Measurements from ENCODE around the gene CAPN10. TPM values are rescaled to one million over a fixed set of nuclear protein-coding genes. Genes with fewer than 3 reads are reported as not detected.
A peak's percentile ranks its signal among the peaks of the same experiment; 100 is the strongest.
"Not testable (repeated sequence)": the region's sequence is repeated elsewhere in the genome, so short reads cannot be mapped to it uniquely, and the experiment has no call there.

The CAPN10 gene, protein sequence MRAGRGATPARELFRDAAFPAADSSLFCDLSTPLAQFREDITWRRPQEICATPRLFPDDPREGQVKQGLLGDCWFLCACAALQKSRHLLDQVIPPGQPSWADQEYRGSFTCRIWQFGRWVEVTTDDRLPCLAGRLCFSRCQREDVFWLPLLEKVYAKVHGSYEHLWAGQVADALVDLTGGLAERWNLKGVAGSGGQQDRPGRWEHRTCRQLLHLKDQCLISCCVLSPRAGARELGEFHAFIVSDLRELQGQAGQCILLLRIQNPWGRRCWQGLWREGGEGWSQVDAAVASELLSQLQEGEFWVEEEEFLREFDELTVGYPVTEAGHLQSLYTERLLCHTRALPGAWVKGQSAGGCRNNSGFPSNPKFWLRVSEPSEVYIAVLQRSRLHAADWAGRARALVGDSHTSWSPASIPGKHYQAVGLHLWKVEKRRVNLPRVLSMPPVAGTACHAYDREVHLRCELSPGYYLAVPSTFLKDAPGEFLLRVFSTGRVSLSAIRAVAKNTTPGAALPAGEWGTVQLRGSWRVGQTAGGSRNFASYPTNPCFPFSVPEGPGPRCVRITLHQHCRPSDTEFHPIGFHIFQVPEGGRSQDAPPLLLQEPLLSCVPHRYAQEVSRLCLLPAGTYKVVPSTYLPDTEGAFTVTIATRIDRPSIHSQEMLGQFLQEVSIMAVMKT
- 10 to 100 TPM; 38.2 to 43.4 (median 41.1) TPM for total RNA-seq

DNA sequence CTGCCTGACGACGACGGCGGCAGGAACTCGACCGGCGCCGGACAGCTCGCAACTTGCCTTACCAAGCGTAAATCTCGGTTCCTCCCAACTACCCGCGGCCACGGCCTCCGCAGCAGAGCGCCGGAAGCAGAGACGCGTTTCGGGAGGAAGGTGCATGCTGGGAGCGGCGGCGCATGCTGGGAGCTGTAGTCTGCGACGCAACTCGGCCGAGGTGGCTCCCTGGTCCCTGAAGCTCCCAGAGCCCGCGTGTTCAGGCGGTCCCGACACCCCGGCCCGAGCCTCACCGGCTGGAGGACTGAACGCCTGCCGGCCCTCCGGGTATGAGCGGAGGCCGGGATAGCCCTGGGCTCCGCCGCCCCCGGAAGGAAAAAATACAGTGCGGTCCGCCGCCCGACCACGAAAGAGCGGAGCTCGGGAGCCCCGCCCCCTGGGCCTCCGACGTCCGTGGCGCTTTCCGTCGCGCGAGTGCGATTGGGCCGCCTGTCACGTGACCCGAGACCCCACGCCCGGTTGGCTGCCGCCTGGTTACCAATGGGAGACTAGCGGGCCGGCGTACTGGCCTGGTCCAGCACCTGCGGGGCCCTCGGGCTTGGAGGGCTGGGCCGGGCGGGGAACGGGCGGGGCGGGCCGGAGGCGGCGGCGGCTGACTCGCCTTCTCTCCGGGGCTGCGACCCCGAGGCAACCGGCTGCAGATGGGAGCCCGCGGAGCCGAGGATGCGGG, at the start of gene CAPN10:
Gene CAPN10 (plus strand): TSS at position 537 of the 721 bp plus-strand sequence. CDS start 178 bp downstream, at position 715.
- Mint-ChIP-seq H3K9me3 (no peaks in the 10 kb centered on the region), H3K27me3 (ENCODE audit: low read depth) (no peaks in the 10 kb centered on the region), H3K4me1 (ENCODE audit: low read depth) (peaks cover 53% of the 10 kb centered on the region), H3K36me3 (ENCODE audit: insufficient read depth) (peaks cover 3% of the 10 kb centered on the region), H3K4me3 (peak within 1 kb of the TSS; percentile 96)
- DNase-seq (peak; percentile 95), ATAC-seq (peak; percentile 92 to 94)

DNA sequence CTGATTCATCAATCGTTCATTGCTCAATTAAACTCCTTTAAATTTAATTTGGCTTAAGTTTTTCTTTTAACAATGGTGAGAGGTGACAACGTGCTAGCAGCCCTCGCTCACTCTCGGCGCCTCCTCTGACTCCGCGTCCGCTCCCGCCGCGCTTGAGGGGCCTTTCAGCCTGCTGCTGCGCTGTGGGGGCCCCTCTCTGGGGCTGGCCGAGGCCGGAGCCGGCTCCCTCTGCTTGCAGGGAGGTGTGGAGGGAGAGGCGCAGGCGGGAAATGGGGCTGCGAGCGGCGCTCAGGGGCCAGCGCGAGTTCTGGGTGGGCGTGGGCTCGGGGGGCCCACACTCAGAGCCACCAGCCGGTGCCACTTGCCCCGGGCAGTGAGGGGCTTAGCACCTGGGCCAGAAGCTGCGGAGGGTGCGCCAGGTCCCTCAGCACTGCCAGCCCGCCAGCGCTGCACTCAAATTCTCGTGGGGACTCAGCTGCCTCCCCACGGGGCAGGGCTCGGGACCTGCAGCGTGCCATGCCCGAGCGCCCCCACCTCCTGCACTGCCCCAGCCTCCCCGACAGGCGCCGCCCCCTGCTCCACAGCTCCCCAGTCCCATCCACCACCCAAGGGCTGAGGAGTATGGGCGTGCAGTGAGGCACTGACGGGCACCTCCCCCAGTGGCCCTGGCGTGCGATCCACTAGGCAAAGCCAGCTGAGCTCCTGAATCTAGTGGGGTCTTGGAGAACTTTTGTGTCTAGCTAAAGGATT, 48.3 kb upstream of the CAPN10 start:
- Mint-ChIP-seq H3K4me1 (ENCODE audit: low read depth) (peaks cover 4% of the 10 kb centered on the region), H3K9me3 (peaks cover 5% of the 10 kb centered on the region), H3K36me3 (ENCODE audit: insufficient read depth) (peaks cover 56% of the 10 kb centered on the region), H3K27me3 (ENCODE audit: low read depth) (no peaks in the 10 kb centered on the region), H3K4me3 (no peak overlapping the region)
- DNase-seq = no peak
- no peak for ATAC-seq

DNA sequence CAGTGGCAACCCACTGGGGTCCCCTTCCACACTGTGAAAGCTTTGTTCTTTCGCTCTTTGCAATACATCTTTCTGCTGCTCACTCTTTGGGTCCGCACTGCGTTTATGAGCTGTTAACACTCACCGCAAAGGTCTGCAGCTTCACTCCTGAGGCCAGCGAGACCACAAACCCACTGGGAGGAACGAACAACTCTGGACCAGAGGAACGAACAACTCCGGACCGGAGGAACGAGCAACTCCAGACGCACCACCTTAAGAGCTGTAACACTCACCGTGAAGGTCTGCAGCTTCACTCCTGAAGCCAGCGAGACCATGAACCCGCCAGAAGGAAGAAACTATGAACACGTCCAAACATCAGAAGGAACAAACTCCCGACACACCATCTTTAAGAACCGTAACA, 47.4 kb upstream of the CAPN10 start:
- H3K36me3 Mint-ChIP-seq (ENCODE audit: insufficient read depth) = peaks cover 52% of the 10 kb centered on the region
- not testable (repeated sequence) for H3K27me3 Mint-ChIP-seq (ENCODE audit: low read depth); DNase-seq; H3K4me3 Mint-ChIP-seq; H3K9me3 Mint-ChIP-seq; H3K4me1 Mint-ChIP-seq (ENCODE audit: low read depth); ATAC-seq

DNA sequence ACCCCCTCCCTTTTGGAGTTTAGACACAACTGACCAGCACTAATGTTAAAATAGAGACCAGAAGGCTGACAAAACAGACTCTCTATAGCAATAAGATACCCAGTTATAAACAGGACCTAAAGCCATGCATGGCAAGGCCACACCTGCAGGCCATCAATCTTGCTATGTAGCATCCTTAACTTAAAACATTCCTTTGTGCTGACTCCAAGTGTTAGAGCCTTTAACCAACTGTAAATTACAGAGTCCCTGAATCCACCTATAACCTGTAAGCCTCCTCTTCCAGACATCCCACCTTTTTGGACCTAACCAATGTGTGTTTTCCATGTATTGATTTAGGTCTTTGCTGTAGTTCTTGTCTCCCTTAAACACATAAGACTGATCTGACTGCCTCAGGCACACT, 46.6 kb upstream of the CAPN10 start:
- ATAC-seq (no peak), DNase-seq (no peak)
- H3K4me1 Mint-ChIP-seq (ENCODE audit: low read depth) = peaks cover 4% of the 10 kb centered on the region
- no peak overlapping the region for H3K4me3 Mint-ChIP-seq
- H3K9me3 Mint-ChIP-seq = no peaks in the 10 kb centered on the region
- H3K27me3 Mint-ChIP-seq (ENCODE audit: low read depth) = no peaks in the 10 kb centered on the region
- H3K36me3 Mint-ChIP-seq (ENCODE audit: insufficient read depth) = peaks cover 49% of the 10 kb centered on the region

DNA sequence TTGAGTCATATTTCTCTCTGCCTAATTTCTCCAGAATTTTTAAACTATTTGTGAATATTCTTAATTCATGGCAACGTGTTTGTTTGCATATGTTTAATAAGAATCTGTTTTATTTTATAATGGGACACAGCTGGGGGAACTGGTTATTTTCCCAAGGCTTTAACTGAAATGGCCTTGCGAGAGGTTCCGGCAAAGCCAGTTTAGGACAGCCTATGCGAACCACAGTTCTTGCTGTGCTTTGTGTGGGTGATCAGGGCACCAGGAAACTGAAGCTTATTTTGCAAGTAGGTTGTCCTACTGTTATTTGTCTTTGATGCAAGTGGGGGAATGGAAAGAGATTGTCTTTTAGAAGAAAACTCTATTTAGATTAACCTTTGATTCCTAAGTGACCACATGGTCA, 35.2 kb upstream of the CAPN10 start:
- Mint-ChIP-seq H3K4me1 (ENCODE audit: low read depth) (peaks cover 10% of the 10 kb centered on the region), H3K9me3 (no peaks in the 10 kb centered on the region), H3K27me3 (ENCODE audit: low read depth) (no peaks in the 10 kb centered on the region), H3K4me3 (no peak overlapping the region), H3K36me3 (ENCODE audit: insufficient read depth) (peaks cover 23% of the 10 kb centered on the region)
- DNase-seq (no peak), ATAC-seq (no peak)

DNA sequence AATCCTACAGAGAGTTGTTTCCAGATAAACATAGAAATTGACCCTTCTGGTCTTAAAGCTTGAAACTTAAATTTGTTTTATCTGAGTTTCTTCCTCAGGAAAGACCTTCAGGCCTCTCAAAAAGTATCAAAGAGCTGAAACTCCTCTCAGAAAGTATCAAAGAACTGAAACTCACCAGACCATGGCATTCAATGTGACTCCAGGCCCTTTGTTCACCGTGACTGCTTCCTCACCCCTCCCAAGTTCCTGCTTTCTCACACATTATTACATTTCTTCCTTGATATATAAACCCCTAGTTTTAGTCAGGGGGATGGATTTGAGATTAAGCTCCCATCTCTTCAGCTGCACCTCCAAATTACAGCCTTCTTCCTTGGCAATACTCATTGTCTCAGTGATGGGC, 34.7 kb upstream of the CAPN10 start:
- ATAC-seq = no peak
- Mint-ChIP-seq H3K9me3 (no peaks in the 10 kb centered on the region), H3K4me3 (no peak overlapping the region), H3K36me3 (ENCODE audit: insufficient read depth) (peaks cover 27% of the 10 kb centered on the region), H3K4me1 (ENCODE audit: low read depth) (peaks cover 15% of the 10 kb centered on the region), H3K27me3 (ENCODE audit: low read depth) (no peaks in the 10 kb centered on the region)
- no peak for DNase-seq

DNA sequence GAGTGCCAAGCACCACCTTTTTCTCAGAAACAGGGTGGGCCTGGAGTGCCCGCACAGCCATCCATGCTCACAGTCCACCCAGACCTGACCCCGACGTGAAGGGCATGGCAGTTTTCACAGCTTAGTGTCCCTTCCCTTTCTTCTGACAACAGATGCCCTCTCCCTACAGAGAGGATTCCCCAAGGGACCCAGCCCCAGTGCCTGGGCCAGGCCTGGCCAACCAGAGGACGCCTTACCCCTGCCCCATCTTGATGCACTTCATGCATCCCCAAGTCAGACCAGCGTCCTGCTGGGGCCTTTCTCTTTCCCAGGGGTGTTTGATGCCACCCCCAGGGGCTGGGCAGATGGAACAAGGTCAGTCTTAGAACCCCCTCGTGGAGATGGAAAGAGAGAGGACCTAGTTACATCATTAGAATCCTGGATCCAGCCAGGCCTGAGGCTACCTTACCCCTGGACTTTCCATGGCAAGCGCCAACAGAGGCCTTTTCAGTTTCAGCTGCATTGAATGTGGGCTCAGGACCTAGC, 32.5 kb upstream of the CAPN10 start:
- ATAC-seq (no peak), DNase-seq (no peak)
- Mint-ChIP-seq H3K4me1 (ENCODE audit: low read depth) (peaks cover 28% of the 10 kb centered on the region), H3K27me3 (ENCODE audit: low read depth) (no peaks in the 10 kb centered on the region), H3K9me3 (no peaks in the 10 kb centered on the region), H3K4me3 (no peak overlapping the region), H3K36me3 (ENCODE audit: insufficient read depth) (peaks cover 28% of the 10 kb centered on the region)

DNA sequence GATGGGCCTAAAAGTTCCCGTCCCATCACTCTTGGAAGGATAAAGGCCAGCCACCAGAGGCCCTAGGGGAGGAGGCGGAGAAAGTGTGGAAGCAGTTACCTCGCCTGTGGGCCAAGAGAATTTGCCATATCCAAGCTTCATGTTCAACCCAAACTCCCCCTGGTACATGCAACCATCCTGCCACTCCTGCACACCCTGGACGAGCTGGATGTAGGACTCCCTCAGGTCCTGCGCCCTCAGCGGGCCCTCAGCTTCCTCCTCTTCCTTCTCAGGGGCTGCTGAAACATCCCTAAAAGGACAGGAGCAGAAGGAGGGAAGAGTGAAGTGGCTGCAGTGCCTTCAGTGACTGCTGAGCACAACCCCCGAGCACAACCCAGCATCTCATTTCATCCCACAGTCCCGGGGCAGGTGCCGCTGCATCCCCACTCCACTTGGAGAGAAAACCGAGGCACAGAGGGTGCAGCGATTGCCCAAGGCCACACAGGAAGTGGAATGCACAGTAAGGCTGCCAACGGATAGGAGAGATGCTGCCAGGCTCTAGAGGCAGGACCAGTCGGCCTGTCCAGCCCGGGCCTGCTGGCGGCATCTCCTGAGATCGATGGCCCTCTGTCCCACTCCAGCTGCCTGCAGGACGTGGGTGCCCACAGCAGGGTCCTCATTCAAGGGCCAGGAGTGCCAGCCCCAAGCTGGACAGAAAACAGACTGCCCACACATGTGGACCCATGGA, 31.6 kb upstream of the CAPN10 start:
- Mint-ChIP-seq H3K4me1 (ENCODE audit: low read depth) (peaks cover 37% of the 10 kb centered on the region), H3K9me3 (no peaks in the 10 kb centered on the region), H3K36me3 (ENCODE audit: insufficient read depth) (peaks cover 32% of the 10 kb centered on the region), H3K27me3 (ENCODE audit: low read depth) (no peaks in the 10 kb centered on the region), H3K4me3 (no peak overlapping the region)
- ATAC-seq = no peak
- DNase-seq = no peak

DNA sequence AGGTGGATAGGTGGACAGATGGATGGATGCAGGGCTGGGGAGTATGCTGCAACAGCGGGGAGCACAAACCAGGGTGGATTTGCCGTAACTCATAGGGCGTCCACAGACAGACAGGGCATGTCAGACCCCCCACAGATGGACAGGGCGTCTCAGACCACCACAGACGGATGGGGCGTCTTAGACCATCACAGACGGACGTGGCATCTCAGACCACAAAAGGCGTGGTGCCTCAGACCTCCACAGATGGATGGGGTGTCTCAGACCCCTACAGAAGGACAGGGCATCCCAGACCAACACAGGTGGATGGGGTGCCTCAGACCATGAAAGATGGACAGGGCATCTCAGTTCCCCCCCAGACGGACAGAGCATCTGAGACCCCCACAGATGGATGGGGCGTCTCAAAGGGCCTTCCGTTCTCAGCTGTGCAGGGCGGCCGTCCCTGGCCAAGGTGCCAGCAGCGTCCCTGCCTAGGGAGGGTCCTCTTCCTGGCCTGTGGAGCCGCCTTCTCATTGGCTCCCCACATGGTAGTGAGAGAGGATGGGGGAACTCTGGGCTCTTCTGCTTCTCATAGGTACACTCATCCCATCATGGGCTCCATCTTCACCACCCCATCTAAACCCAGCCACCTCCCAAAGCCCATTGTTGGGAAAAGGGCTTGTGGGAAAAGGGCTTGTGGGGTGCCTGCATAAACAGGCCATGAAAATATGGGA, 30.8 kb upstream of the CAPN10 start:
- DNase-seq = no peak

DNA sequence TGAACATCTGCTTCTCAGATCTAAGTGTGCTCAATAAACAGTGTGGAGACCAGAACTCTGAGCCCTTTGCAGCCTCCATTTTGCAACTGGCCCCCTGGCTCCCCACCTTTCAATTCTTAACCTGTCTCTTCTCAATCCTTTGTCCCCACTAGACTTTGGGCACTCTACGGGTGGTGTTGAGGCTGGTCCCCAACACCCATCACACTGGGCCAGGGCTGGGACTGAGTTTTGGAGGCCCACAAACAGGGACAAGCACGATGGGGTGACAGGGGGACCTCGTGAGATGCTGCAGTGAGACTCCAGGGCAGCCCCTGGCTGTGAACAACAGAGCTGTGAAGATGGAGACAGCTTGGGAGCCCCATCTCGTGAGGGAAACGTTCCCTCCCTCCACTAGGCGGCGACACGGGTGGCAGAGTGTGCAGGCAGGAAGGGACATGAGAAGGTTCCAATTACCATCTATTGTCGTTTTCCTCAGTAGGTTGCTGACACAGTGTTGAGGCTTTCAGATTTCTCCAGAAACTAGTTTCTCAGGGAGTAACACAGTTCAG, 29.9 kb upstream of the CAPN10 start:
- Mint-ChIP-seq H3K36me3 (ENCODE audit: insufficient read depth) (peaks cover 24% of the 10 kb centered on the region), H3K4me1 (ENCODE audit: low read depth) (peaks cover 43% of the 10 kb centered on the region), H3K27me3 (ENCODE audit: low read depth) (no peaks in the 10 kb centered on the region), H3K9me3 (no peaks in the 10 kb centered on the region), H3K4me3 (peak overlapping the region; percentile 56)
- DNase-seq (peak; percentile 68), ATAC-seq (no peak)

More for the DNA sequence above, 30.8 kb upstream of the CAPN10 start:
- ATAC-seq = no peak
- H3K4me1 Mint-ChIP-seq (ENCODE audit: low read depth) = peaks cover 39% of the 10 kb centered on the region
- H3K27me3 Mint-ChIP-seq (ENCODE audit: low read depth) = no peaks in the 10 kb centered on the region
- H3K9me3 Mint-ChIP-seq = no peaks in the 10 kb centered on the region
- H3K4me3 Mint-ChIP-seq = no peak overlapping the region
- H3K36me3 Mint-ChIP-seq (ENCODE audit: insufficient read depth) = peaks cover 30% of the 10 kb centered on the region

DNA sequence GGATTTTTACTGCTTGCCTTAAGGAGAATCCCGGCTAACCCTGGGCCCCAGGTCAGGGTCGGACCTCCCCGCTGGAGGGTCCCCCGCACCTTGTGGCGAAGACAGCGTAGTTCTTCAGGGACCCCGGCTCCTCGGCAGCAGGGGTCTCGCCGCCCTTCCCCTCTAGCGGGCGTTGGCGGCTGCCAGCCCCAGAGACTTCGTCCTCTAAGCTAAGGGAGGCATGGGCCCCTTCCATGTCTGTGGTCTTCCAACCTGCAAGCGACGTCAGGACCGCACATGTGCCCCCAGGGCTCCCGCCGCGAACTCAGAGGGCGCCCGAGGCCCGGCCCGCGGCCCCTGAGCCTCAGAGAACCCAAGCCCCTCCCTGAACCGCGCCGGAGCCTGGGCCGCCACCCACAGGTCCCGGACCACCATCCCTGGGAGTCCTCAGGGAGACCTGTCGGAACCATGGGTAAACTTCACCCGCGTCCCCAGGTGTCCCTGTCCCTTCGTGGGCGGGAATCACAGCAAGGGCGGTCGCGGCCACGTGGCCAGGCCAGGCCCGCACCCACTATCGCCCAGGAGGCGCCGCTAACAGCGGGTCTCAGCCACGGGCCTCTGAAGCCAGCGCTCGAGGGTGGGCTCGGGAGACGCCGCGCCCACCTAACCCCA, 29.3 kb upstream of the CAPN10 start:
- DNase-seq = peak; percentile 5
- Mint-ChIP-seq H3K27me3 (ENCODE audit: low read depth) (no peaks in the 10 kb centered on the region), H3K9me3 (no peaks in the 10 kb centered on the region), H3K4me1 (ENCODE audit: low read depth) (peaks cover 49% of the 10 kb centered on the region), H3K36me3 (ENCODE audit: insufficient read depth) (peaks cover 18% of the 10 kb centered on the region), H3K4me3 (peak overlapping the region; percentile 56)
- ATAC-seq = no peak

DNA sequence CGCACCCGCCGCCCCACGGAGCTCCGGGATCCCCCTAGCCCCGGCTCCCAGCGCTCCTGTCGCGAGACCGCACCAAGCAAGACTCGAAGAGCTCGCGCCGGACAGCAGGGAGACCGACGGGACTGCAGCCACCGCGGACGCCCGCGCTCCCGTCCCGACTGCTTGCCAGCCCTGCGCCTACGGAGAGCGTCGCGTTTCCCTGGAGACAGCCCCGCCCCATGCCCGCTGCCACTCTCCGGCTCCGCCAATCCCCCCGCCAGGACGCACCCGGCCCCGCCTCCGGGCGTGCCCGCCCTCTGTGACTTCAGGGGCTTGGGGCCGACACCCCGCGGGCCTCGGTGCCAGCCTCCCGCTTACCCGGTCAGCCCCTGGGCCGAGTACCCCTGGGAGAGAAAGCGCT, 28.7 kb upstream of the CAPN10 start, which contains the start of gene ANKMY1:
Gene ANKMY1 (minus strand): TSS at position 181 of the 400 bp plus-strand sequence. CDS start 653 bp downstream, outside the sequence.
- ATAC-seq = peak; percentile 9
- Mint-ChIP-seq H3K4me3 (peak within 1 kb of the TSS; percentile 87), H3K4me1 (ENCODE audit: low read depth) (peaks cover 55% of the 10 kb centered on the region), H3K27me3 (ENCODE audit: low read depth) (no peaks in the 10 kb centered on the region), H3K36me3 (ENCODE audit: insufficient read depth) (peaks cover 18% of the 10 kb centered on the region), H3K9me3 (no peaks in the 10 kb centered on the region)
- peak; percentile 67 for DNase-seq

Data from activated T-cell treated with anti-CD3 and anti-CD28 coated beads, Interleukin-2, amount 50 U/mL, for 4 hours (primary cell).